ENCODE measurements around the gene BUD13. TPM values are rescaled to one million over a fixed set of nuclear protein-coding genes. Genes with fewer than 3 reads are reported as not detected.

The BUD13 gene
- total RNA-seq, 1 donor: 14.5 TPM

GRCh38 chr11:116775975-116776374 lies 3.2 kb upstream of the BUD13 start:
- peaks cover 7% of the 10 kb centered on the region for H4K20me1 ChIP-seq (ENCODE audit: insufficient read depth, low read length)
- H3K4me1 ChIP-seq (ENCODE audit: insufficient read depth, low read length): peaks cover 21% of the 10 kb centered on the region
- no peaks in the 10 kb centered on the region for H3K9me3 ChIP-seq (ENCODE audit: low read depth, low read length)
- no peaks in the 10 kb centered on the region for H3K27me3 ChIP-seq (ENCODE audit: insufficient read depth, low read length)
- H2AFZ ChIP-seq (ENCODE audit: low read length): no peak overlapping the region
- TF ChIP-seq, protein P1, sequence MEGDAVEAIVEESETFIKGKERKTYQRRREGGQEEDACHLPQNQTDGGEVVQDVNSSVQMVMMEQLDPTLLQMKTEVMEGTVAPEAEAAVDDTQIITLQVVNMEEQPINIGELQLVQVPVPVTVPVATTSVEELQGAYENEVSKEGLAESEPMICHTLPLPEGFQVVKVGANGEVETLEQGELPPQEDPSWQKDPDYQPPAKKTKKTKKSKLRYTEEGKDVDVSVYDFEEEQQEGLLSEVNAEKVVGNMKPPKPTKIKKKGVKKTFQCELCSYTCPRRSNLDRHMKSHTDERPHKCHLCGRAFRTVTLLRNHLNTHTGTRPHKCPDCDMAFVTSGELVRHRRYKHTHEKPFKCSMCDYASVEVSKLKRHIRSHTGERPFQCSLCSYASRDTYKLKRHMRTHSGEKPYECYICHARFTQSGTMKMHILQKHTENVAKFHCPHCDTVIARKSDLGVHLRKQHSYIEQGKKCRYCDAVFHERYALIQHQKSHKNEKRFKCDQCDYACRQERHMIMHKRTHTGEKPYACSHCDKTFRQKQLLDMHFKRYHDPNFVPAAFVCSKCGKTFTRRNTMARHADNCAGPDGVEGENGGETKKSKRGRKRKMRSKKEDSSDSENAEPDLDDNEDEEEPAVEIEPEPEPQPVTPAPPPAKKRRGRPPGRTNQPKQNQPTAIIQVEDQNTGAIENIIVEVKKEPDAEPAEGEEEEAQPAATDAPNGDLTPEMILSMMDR (IDR thresholded peaks at IDR 0.05; ENCODE audit: extremely low read depth, low read depth, low read length): no peak
- peaks cover 48% of the 10 kb centered on the region for H3K36me3 ChIP-seq (ENCODE audit: insufficient read depth, low read length)
- DNase-seq (ENCODE audit: insufficient read length, low spot score, missing footprints): no peak
- H3K79me2 ChIP-seq (ENCODE audit: insufficient read depth, low read length): peaks cover 17% of the 10 kb centered on the region
- H3K4me3 ChIP-seq (ENCODE audit: insufficient read depth, low read length): no peak overlapping the region
- H3K27ac ChIP-seq (ENCODE audit: low read depth, low read length): no peak overlapping the region
- H3K4me2 ChIP-seq (ENCODE audit: insufficient read depth, low read length): no peak overlapping the region

GRCh38 chr11:116774661-116775060 lies 1.9 kb upstream of the BUD13 start:
- no peak overlapping the region for H3K4me3 ChIP-seq (ENCODE audit: insufficient read depth, low read length)
- H2AFZ ChIP-seq (ENCODE audit: low read length): no peak overlapping the region
- no peaks in the 10 kb centered on the region for H3K9me3 ChIP-seq (ENCODE audit: low read depth, low read length)
- TF ChIP-seq, protein P1 (IDR thresholded peaks at IDR 0.05; ENCODE audit: extremely low read depth, low read depth, low read length): no peak
- H3K79me2 ChIP-seq (ENCODE audit: insufficient read depth, low read length): peaks cover 26% of the 10 kb centered on the region
- peak; percentile 66 for DNase-seq (ENCODE audit: insufficient read length, low spot score, missing footprints)
- peaks cover 21% of the 10 kb centered on the region for H3K4me1 ChIP-seq (ENCODE audit: insufficient read depth, low read length)
- peaks cover 37% of the 10 kb centered on the region for H3K36me3 ChIP-seq (ENCODE audit: insufficient read depth, low read length)
- no peak overlapping the region for H3K4me2 ChIP-seq (ENCODE audit: insufficient read depth, low read length)
- no peaks in the 10 kb centered on the region for H4K20me1 ChIP-seq (ENCODE audit: insufficient read depth, low read length)
- H3K27ac ChIP-seq (ENCODE audit: low read depth, low read length): no peak overlapping the region
- no peaks in the 10 kb centered on the region for H3K27me3 ChIP-seq (ENCODE audit: insufficient read depth, low read length)

GRCh38 chr11:116773203-116774097 lies 663 bp upstream of the BUD13 start:
- no peaks in the 10 kb centered on the region for H3K27me3 ChIP-seq (ENCODE audit: insufficient read depth, low read length)
- H3K4me1 ChIP-seq (ENCODE audit: insufficient read depth, low read length): peaks cover 21% of the 10 kb centered on the region
- peak overlapping the region; percentile 87 for H3K4me3 ChIP-seq (ENCODE audit: insufficient read depth, low read length)
- peak overlapping the region; percentile 76 for H2AFZ ChIP-seq (ENCODE audit: low read length)
- H3K36me3 ChIP-seq (ENCODE audit: insufficient read depth, low read length): peaks cover 31% of the 10 kb centered on the region
- H3K79me2 ChIP-seq (ENCODE audit: insufficient read depth, low read length): peaks cover 30% of the 10 kb centered on the region
- TF ChIP-seq, protein P1 (IDR thresholded peaks at IDR 0.05; ENCODE audit: extremely low read depth, low read depth, low read length): no peak
- no peaks in the 10 kb centered on the region for H4K20me1 ChIP-seq (ENCODE audit: insufficient read depth, low read length)
- no peaks in the 10 kb centered on the region for H3K9me3 ChIP-seq (ENCODE audit: low read depth, low read length)
- peak; percentile 62 for DNase-seq (ENCODE audit: insufficient read length, low spot score, missing footprints)
- H3K27ac ChIP-seq (ENCODE audit: low read depth, low read length): peak overlapping the region; percentile 60
- peak overlapping the region; percentile 90 for H3K4me2 ChIP-seq (ENCODE audit: insufficient read depth, low read length)

GRCh38 chr11:116771935-116772334 lies 852 bp downstream of the BUD13 start:
- H3K79me2 ChIP-seq (ENCODE audit: insufficient read depth, low read length): peaks cover 33% of the 10 kb centered on the region
- H2AFZ ChIP-seq (ENCODE audit: low read length): peak overlapping the region; percentile 93
- H3K27ac ChIP-seq (ENCODE audit: low read depth, low read length): peak overlapping the region; percentile 76
- no peaks in the 10 kb centered on the region for H3K27me3 ChIP-seq (ENCODE audit: insufficient read depth, low read length)
- no peak for DNase-seq (ENCODE audit: insufficient read length, low spot score, missing footprints)
- no peaks in the 10 kb centered on the region for H4K20me1 ChIP-seq (ENCODE audit: insufficient read depth, low read length)
- TF ChIP-seq, protein P1 (IDR thresholded peaks at IDR 0.05; ENCODE audit: extremely low read depth, low read depth, low read length): no peak
- peaks cover 26% of the 10 kb centered on the region for H3K36me3 ChIP-seq (ENCODE audit: insufficient read depth, low read length)
- peak overlapping the region; percentile 90 for H3K4me2 ChIP-seq (ENCODE audit: insufficient read depth, low read length)
- peak overlapping the region; percentile 87 for H3K4me3 ChIP-seq (ENCODE audit: insufficient read depth, low read length)
- H3K9me3 ChIP-seq (ENCODE audit: low read depth, low read length): no peaks in the 10 kb centered on the region
- peaks cover 21% of the 10 kb centered on the region for H3K4me1 ChIP-seq (ENCODE audit: insufficient read depth, low read length)

Data from osteoblast (primary cell).